Activated gamma-delta T cell treated with Interleukin-2 at 50 U/mL for 16 hours (primary cell): ENCODE data around the gene PRR33.
"Not testable (repeated sequence)": the region's sequence is repeated elsewhere in the genome, so short reads cannot be mapped to it uniquely, and the experiment has no call there.

Experiments
- DNase-seq: peaks from one replicate; pipeline ENCODE4 v3.0.0-alpha.2; 2020

PRR33 gene

GRCh38 chr11:1891831-1892115 lies at the start of gene PRR33:
Gene PRR33, minus strand, starts transcription at chr11:1891895. Its CDS starts 1,311 bp downstream, at chr11:1890584.
- DNase-seq, result no peak

GRCh38 chr11:1939788-1940187 lies 48.1 kb upstream of the PRR33 start:
- DNase-seq, result not testable (repeated sequence)

- DNase-seq, result no peak
These were observed 47.4 kb upstream of the PRR33 start for GRCh38 chr11:1939006-1939625.

GRCh38 chr11:1938343-1939005 lies 46.8 kb upstream of the PRR33 start:
- DNase-seq, result no peak

GRCh38 chr11:1937616-1938342 lies 46.1 kb upstream of the PRR33 start:
- peak; percentile 2 for DNase-seq

- DNase-seq, result peak; percentile 2
These were observed 45.3 kb upstream of the PRR33 start for GRCh38 chr11:1936781-1937615.

- DNase-seq, result peak; percentile 2
These were observed 44.5 kb upstream of the PRR33 start for GRCh38 chr11:1936072-1936780.

- peak; percentile 1 for DNase-seq
These were observed 43.7 kb upstream of the PRR33 start for GRCh38 chr11:1935156-1936071.

- no peak for DNase-seq
These were observed 42.9 kb upstream of the PRR33 start for GRCh38 chr11:1934335-1935155.

- DNase-seq, result no peak
These were observed 42.0 kb upstream of the PRR33 start for GRCh38 chr11:1933416-1934334.

- DNase-seq, result no peak
These were observed 41.0 kb upstream of the PRR33 start for GRCh38 chr11:1932681-1933080.

- DNase-seq, result no peak
These were observed 40.4 kb upstream of the PRR33 start for GRCh38 chr11:1932105-1932480.

GRCh38 chr11:1931341-1932104 lies 39.8 kb upstream of the PRR33 start:
- DNase-seq, result no peak

- no peak for DNase-seq
These were observed 38.8 kb upstream of the PRR33 start for GRCh38 chr11:1930462-1930830.

- no peak for DNase-seq
These were observed 38.1 kb upstream of the PRR33 start for GRCh38 chr11:1929621-1930461.

- DNase-seq, result no peak
These were observed 37.3 kb upstream of the PRR33 start for GRCh38 chr11:1928891-1929541.

GRCh38 chr11:1928470-1928890 lies 36.8 kb upstream of the PRR33 start:
- no peak for DNase-seq
